NT2/D1 (cell line): ENCODE measurements around the gene GALNT16.

ENCODE experiments used
- DNase-seq: peaks from one replicate; pipeline ENCODE4 v3.0.0-alpha.2; 2011; ENCODE audit warnings: low read depth, low spot score
- H3K27me3 ChIP-seq: 2 replicates; pipeline ENCODE4 v1.6.0; 2011; ENCODE audit warnings: mild to moderate bottlenecking; ENCODE audit not compliant: insufficient read length, insufficient read depth
- H3K36me3 ChIP-seq: 2 replicates; pipeline ENCODE4 v1.6.1; 2011; ENCODE audit warnings: mild to moderate bottlenecking, low read length, mixed read lengths; ENCODE audit not compliant: insufficient read depth, insufficient read length
- H3K4me1 ChIP-seq: 2 replicates; pipeline ENCODE4 v1.5.1; 2011; ENCODE audit not compliant: insufficient read depth, insufficient read length
- H3K4me3 ChIP-seq: 2 replicates; pipeline ENCODE4 v1.5.1; 2011; ENCODE audit warnings: low read depth; ENCODE audit not compliant: insufficient read length
- H3K9ac ChIP-seq: 2 replicates; pipeline ENCODE4 v1.6.0; 2011; ENCODE audit warnings: low read depth; ENCODE audit not compliant: insufficient read length
- H3K9me3 ChIP-seq: 2 replicates; pipeline ENCODE4 v1.5.1; 2011; ENCODE audit warnings: mild to moderate bottlenecking, low read length; ENCODE audit not compliant: insufficient read depth
- SUZ12 ChIP-seq: IDR thresholded peaks from 2 replicates; pipeline ENCODE4 v1.6.1; 2011; ENCODE audit not compliant: insufficient read length, insufficient read depth; ENCODE audit errors: extremely low read depth
- YY1 ChIP-seq: IDR thresholded peaks from 2 replicates; pipeline ENCODE4 v1.6.1; 2011; ENCODE audit not compliant: insufficient read length, insufficient read depth
- ZNF274 ChIP-seq: IDR thresholded peaks from 2 replicates; pipeline ENCODE4 v1.6.1; 2011; ENCODE audit warnings: mild to moderate bottlenecking, low read depth, low read length

Gene GALNT16

GRCh38 chr14:69399750-69400149 is 139.8 kb downstream of the GALNT16 start:
- no peak for TF ChIP-seq SUZ12
- no peak for TF ChIP-seq YY1
- no peak for TF ChIP-seq ZNF274
- no peaks in the 10 kb centered on the region for H3K27me3 ChIP-seq
- peak overlapping the region; percentile 93 for H3K4me3 ChIP-seq
- no peaks in the 10 kb centered on the region for H3K9me3 ChIP-seq
- no peak for DNase-seq
- no peak overlapping the region for H3K9ac ChIP-seq
- peaks cover 26% of the 10 kb centered on the region for H3K36me3 ChIP-seq
- H3K4me1 ChIP-seq, result no peaks in the 10 kb centered on the region

GRCh38 chr14:69400154-69400553 is 140.2 kb downstream of the GALNT16 start:
- H3K9ac ChIP-seq, result no peak overlapping the region
- H3K27me3 ChIP-seq, result no peaks in the 10 kb centered on the region
- H3K4me1 ChIP-seq, result no peaks in the 10 kb centered on the region
- H3K36me3 ChIP-seq, result peaks cover 24% of the 10 kb centered on the region
- DNase-seq, result no peak
- no peaks in the 10 kb centered on the region for H3K9me3 ChIP-seq
- peak overlapping the region; percentile 93 for H3K4me3 ChIP-seq
- no peak for TF ChIP-seq YY1
- TF ChIP-seq SUZ12, result no peak
- TF ChIP-seq ZNF274, result no peak

- H3K4me1 ChIP-seq, result no peaks in the 10 kb centered on the region
- TF ChIP-seq SUZ12, result no peak
- TF ChIP-seq ZNF274, result no peak
- no peak for TF ChIP-seq YY1
- H3K9me3 ChIP-seq, result no peaks in the 10 kb centered on the region
- H3K27me3 ChIP-seq, result no peaks in the 10 kb centered on the region
- peaks cover 7% of the 10 kb centered on the region for H3K36me3 ChIP-seq
- DNase-seq, result no peak
- H3K9ac ChIP-seq, result no peak overlapping the region
- H3K4me3 ChIP-seq, result no peak overlapping the region
Observed at GRCh38 chr14:69401841-69402240, 141.9 kb downstream of the GALNT16 start.

GRCh38 chr14:69404478-69404877 is 144.5 kb downstream of the GALNT16 start:
- no peak for TF ChIP-seq YY1
- TF ChIP-seq SUZ12, result no peak
- TF ChIP-seq ZNF274, result no peak
- no peak overlapping the region for H3K4me3 ChIP-seq
- H3K4me1 ChIP-seq, result no peaks in the 10 kb centered on the region
- H3K36me3 ChIP-seq, result peaks cover 7% of the 10 kb centered on the region
- H3K9ac ChIP-seq, result no peak overlapping the region
- DNase-seq, result no peak
- H3K27me3 ChIP-seq, result no peaks in the 10 kb centered on the region
- no peaks in the 10 kb centered on the region for H3K9me3 ChIP-seq

GRCh38 chr14:69404883-69405282 is 144.9 kb downstream of the GALNT16 start:
- DNase-seq, result no peak
- Histone ChIP-seq H3K36me3 (peaks cover 7% of the 10 kb centered on the region), H3K4me1 (no peaks in the 10 kb centered on the region), H3K9ac (no peak overlapping the region), H3K4me3 (no peak overlapping the region), H3K27me3 (no peaks in the 10 kb centered on the region), H3K9me3 (no peaks in the 10 kb centered on the region)
- TF ChIP-seq ZNF274 (no peak), SUZ12 (no peak), YY1 (no peak)

- no peak for TF ChIP-seq YY1
- TF ChIP-seq SUZ12, result no peak
- TF ChIP-seq ZNF274, result no peak
- Histone ChIP-seq H3K9me3 (no peaks in the 10 kb centered on the region), H3K4me1 (no peaks in the 10 kb centered on the region), H3K9ac (no peak overlapping the region), H3K27me3 (no peaks in the 10 kb centered on the region), H3K36me3 (peaks cover 7% of the 10 kb centered on the region), H3K4me3 (no peak overlapping the region)
- DNase-seq, result no peak
Observed at GRCh38 chr14:69405762-69406161, 145.8 kb downstream of the GALNT16 start.
